ENCODE results near the gene HCLS1.

DNA sequence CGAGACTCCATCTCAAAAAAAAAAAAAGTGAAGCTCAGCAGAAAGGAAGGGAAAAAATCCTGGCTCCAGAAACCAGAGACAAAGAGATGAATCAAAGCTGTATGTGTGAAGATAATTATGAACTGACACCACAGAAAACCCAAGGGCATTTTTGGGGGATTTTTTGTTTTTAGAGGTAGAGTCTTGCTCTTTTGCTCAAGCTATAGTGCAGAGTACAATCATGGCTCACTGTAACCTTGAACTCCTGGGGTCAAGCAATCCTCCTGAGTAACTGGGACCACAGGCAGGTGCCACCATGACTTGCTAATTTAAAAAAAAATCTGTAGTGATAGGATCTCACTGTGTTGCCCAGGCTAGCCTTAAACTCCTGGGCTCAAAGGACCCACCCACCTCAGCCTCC lies 22.8 kb downstream of the HCLS1 start:
- TF ChIP-seq POLR2AphosphoS5 (IDR thresholded peaks at IDR 0.05; ENCODE audit: low read depth, low read length) (no peak), TAF1 (IDR thresholded peaks at IDR 0.05; ENCODE audit: borderline replicate concordance, insufficient read depth, low read length) (no peak), SIN3A (IDR thresholded peaks at IDR 0.05; ENCODE audit: borderline replicate concordance, insufficient read depth, low read length) (no peak)
- TF ChIP-seq, protein P1, sequence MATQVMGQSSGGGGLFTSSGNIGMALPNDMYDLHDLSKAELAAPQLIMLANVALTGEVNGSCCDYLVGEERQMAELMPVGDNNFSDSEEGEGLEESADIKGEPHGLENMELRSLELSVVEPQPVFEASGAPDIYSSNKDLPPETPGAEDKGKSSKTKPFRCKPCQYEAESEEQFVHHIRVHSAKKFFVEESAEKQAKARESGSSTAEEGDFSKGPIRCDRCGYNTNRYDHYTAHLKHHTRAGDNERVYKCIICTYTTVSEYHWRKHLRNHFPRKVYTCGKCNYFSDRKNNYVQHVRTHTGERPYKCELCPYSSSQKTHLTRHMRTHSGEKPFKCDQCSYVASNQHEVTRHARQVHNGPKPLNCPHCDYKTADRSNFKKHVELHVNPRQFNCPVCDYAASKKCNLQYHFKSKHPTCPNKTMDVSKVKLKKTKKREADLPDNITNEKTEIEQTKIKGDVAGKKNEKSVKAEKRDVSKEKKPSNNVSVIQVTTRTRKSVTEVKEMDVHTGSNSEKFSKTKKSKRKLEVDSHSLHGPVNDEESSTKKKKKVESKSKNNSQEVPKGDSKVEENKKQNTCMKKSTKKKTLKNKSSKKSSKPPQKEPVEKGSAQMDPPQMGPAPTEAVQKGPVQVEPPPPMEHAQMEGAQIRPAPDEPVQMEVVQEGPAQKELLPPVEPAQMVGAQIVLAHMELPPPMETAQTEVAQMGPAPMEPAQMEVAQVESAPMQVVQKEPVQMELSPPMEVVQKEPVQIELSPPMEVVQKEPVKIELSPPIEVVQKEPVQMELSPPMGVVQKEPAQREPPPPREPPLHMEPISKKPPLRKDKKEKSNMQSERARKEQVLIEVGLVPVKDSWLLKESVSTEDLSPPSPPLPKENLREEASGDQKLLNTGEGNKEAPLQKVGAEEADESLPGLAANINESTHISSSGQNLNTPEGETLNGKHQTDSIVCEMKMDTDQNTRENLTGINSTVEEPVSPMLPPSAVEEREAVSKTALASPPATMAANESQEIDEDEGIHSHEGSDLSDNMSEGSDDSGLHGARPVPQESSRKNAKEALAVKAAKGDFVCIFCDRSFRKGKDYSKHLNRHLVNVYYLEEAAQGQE (IDR thresholded peaks at IDR 0.05; ENCODE audit: insufficient read depth in 1 of 2, low read depth in 2 of 2, low read length in 2 of 2), result no peak
